ENCODE data around the gene LRRC58.
"Not testable (repeated sequence)": the region's sequence is repeated elsewhere in the genome, so short reads cannot be mapped to it uniquely, and the experiment has no call there.

Gene LRRC58

GRCh38 chr3:120393243-120393642 lies 44.1 kb upstream of the LRRC58 start:
- WGBS = 85% methylated on average over 2 of the region's 4 CpGs
- Histone ChIP-seq H3K9ac (ENCODE audit: low read length) (no peak overlapping the region), H2AFZ (ENCODE audit: low read depth, low read length) (no peak overlapping the region)

GRCh38 chr3:120382941-120383447 lies 33.8 kb upstream of the LRRC58 start:
- no peak overlapping the region for H3K4me3 ChIP-seq (ENCODE audit: insufficient read depth in 1 of 2, low read depth in 1 of 2, low read length in 2 of 2)
- H3K4me2 ChIP-seq (ENCODE audit: low read length, poor library complexity, severe bottlenecking) = no peak overlapping the region
- no peak overlapping the region for H3K23ac ChIP-seq (ENCODE audit: low read length in 2 of 2)
- H3K27ac ChIP-seq (ENCODE audit: low read length, poor library complexity, severe bottlenecking) = no peak overlapping the region
- peaks cover 0 to 5% of the 10 kb centered on the region in 2 experiments for H3K27me3 ChIP-seq (ENCODE audit: control insufficient read depth in 1 of 2, insufficient read depth in 1 of 2, low read length in 2 of 2)
- no peak overlapping the region for H2BK12ac ChIP-seq (ENCODE audit: low read length in 2 of 2)
- no peak overlapping the region for H4K8ac ChIP-seq (ENCODE audit: low read length)
- H3K4me1 ChIP-seq (ENCODE audit: control insufficient read depth, insufficient read depth, low read depth, low read length) = no peaks in the 10 kb centered on the region
- no peak overlapping the region for H3K18ac ChIP-seq (ENCODE audit: low read depth in 1 of 2, low read length in 2 of 2)
- H3K79me1 ChIP-seq (replicated peaks; ENCODE audit: low read length, poor library complexity, severe bottlenecking) = no peaks in the 10 kb centered on the region
- H4K91ac ChIP-seq (ENCODE audit: low read length) = no peak overlapping the region
- H2AK5ac ChIP-seq (ENCODE audit: low read length, severe bottlenecking) = no peak overlapping the region
- H2AFZ ChIP-seq (ENCODE audit: low read depth, low read length) = no peak overlapping the region
- H3K9ac ChIP-seq (ENCODE audit: low read length) = no peak overlapping the region
- DNase-seq = no peak
- WGBS = 88% methylated on average over 2 of the region's 2 CpGs
- H3K14ac ChIP-seq (ENCODE audit: low read length in 2 of 2) = no peak overlapping the region
- H3K9me3 ChIP-seq (ENCODE audit: control insufficient read depth, low read length) = no peaks in the 10 kb centered on the region
- H3K36me3 ChIP-seq (ENCODE audit: control insufficient read depth in 1 of 2, insufficient read depth in 2 of 2, low read depth in 1 of 2, low read length in 2 of 2) = no peaks in the 10 kb centered on the region
- no peak overlapping the region for H3K4ac ChIP-seq (ENCODE audit: low read depth in 1 of 2, low read length in 2 of 2)
- H2BK120ac ChIP-seq (ENCODE audit: low read depth, low read length) = no peak overlapping the region
- no peak overlapping the region for H2BK15ac ChIP-seq (ENCODE audit: low read depth, poor library complexity, severe bottlenecking)
- no peak overlapping the region for H2BK5ac ChIP-seq (ENCODE audit: low read depth, low read length, poor library complexity, severe bottlenecking)

More at GRCh38 chr3:120393243-120393642, 44.1 kb upstream of the LRRC58 start:
- Histone ChIP-seq H3K4me2 (ENCODE audit: low read length, poor library complexity, severe bottlenecking) (no peak overlapping the region), H3K36me3 (ENCODE audit: control insufficient read depth in 1 of 2, insufficient read depth in 2 of 2, low read depth in 1 of 2, low read length in 2 of 2) (peaks cover 23 to 52% of the 10 kb centered on the region in 2 experiments), H2BK15ac (ENCODE audit: low read depth, poor library complexity, severe bottlenecking) (no peak overlapping the region), H3K79me1 (replicated peaks; ENCODE audit: low read length, poor library complexity, severe bottlenecking) (peaks cover 1% of the 10 kb centered on the region), H2AK5ac (ENCODE audit: low read length, severe bottlenecking) (no peak overlapping the region), H3K18ac (ENCODE audit: low read depth in 1 of 2, low read length in 2 of 2) (no peak overlapping the region), H3K4me1 (ENCODE audit: control insufficient read depth, insufficient read depth, low read depth, low read length) (no peaks in the 10 kb centered on the region), H4K91ac (ENCODE audit: low read length) (no peak overlapping the region), H2BK5ac (ENCODE audit: low read depth, low read length, poor library complexity, severe bottlenecking) (no peak overlapping the region), H3K4ac (ENCODE audit: low read depth in 1 of 2, low read length in 2 of 2) (no peak overlapping the region), H4K8ac (ENCODE audit: low read length) (no peak overlapping the region), H3K27ac (ENCODE audit: low read length, poor library complexity, severe bottlenecking) (no peak overlapping the region), H2BK12ac (ENCODE audit: low read length in 2 of 2) (no peak overlapping the region), H2BK120ac (ENCODE audit: low read depth, low read length) (no peak overlapping the region), H3K27me3 (ENCODE audit: control insufficient read depth in 1 of 2, insufficient read depth in 1 of 2, low read length in 2 of 2) (no peaks in the 10 kb centered on the region), H3K23ac (ENCODE audit: low read length in 2 of 2) (no peak overlapping the region), H3K9me3 (ENCODE audit: control insufficient read depth, low read length) (no peaks in the 10 kb centered on the region), H3K4me3 (ENCODE audit: insufficient read depth in 1 of 2, low read depth in 1 of 2, low read length in 2 of 2) (no peak overlapping the region), H3K14ac (ENCODE audit: low read length in 2 of 2) (no peak overlapping the region)
- no peak for DNase-seq

- no peak overlapping the region for H3K23ac ChIP-seq (ENCODE audit: low read length in 2 of 2)
- H3K4me2 ChIP-seq (ENCODE audit: low read length, poor library complexity, severe bottlenecking) = no peak overlapping the region
- 84% methylated on average over 2 of the region's 2 CpGs for WGBS
- no peaks in the 10 kb centered on the region for H3K4me1 ChIP-seq (ENCODE audit: control insufficient read depth, insufficient read depth, low read depth, low read length)
- H2AFZ ChIP-seq (ENCODE audit: low read depth, low read length) = no peak overlapping the region
- no peaks in the 10 kb centered on the region for H3K9me3 ChIP-seq (ENCODE audit: control insufficient read depth, low read length)
- H4K91ac ChIP-seq (ENCODE audit: low read length) = no peak overlapping the region
- H3K18ac ChIP-seq (ENCODE audit: low read depth in 1 of 2, low read length in 2 of 2) = no peak overlapping the region
- H3K4ac ChIP-seq (ENCODE audit: low read depth in 1 of 2, low read length in 2 of 2) = no peak overlapping the region
- DNase-seq = no peak
- no peak overlapping the region for H2BK15ac ChIP-seq (ENCODE audit: low read depth, poor library complexity, severe bottlenecking)
- H3K36me3 ChIP-seq (ENCODE audit: control insufficient read depth in 1 of 2, insufficient read depth in 2 of 2, low read depth in 1 of 2, low read length in 2 of 2) = no peaks in the 10 kb centered on the region
- H4K8ac ChIP-seq (ENCODE audit: low read length) = no peak overlapping the region
- no peak overlapping the region for H3K4me3 ChIP-seq (ENCODE audit: insufficient read depth in 1 of 2, low read depth in 1 of 2, low read length in 2 of 2)
- H3K27ac ChIP-seq (ENCODE audit: low read length, poor library complexity, severe bottlenecking) = no peak overlapping the region
- no peak overlapping the region for H2BK12ac ChIP-seq (ENCODE audit: low read length in 2 of 2)
- no peaks in the 10 kb centered on the region for H3K79me1 ChIP-seq (replicated peaks; ENCODE audit: low read length, poor library complexity, severe bottlenecking)
- no peak overlapping the region for H3K14ac ChIP-seq (ENCODE audit: low read length in 2 of 2)
- H2AK5ac ChIP-seq (ENCODE audit: low read length, severe bottlenecking) = no peak overlapping the region
- H2BK120ac ChIP-seq (ENCODE audit: low read depth, low read length) = no peak overlapping the region
- peaks cover 0 to 5% of the 10 kb centered on the region in 2 experiments for H3K27me3 ChIP-seq (ENCODE audit: control insufficient read depth in 1 of 2, insufficient read depth in 1 of 2, low read length in 2 of 2)
- H3K9ac ChIP-seq (ENCODE audit: low read length) = no peak overlapping the region
- H2BK5ac ChIP-seq (ENCODE audit: low read depth, low read length, poor library complexity, severe bottlenecking) = no peak overlapping the region
Observed at GRCh38 chr3:120381503-120381902, 32.3 kb upstream of the LRRC58 start.

- not testable (repeated sequence) for H4K8ac ChIP-seq (ENCODE audit: low read length); H3K23ac ChIP-seq (ENCODE audit: low read length in 2 of 2); H3K4me2 ChIP-seq (ENCODE audit: low read length, poor library complexity, severe bottlenecking); H3K27me3 ChIP-seq (ENCODE audit: control insufficient read depth in 1 of 2, insufficient read depth in 1 of 2, low read length in 2 of 2); H3K4me1 ChIP-seq (ENCODE audit: control insufficient read depth, insufficient read depth, low read depth, low read length); H3K9me3 ChIP-seq (ENCODE audit: control insufficient read depth, low read length); H3K18ac ChIP-seq (ENCODE audit: low read depth in 1 of 2, low read length in 2 of 2); H3K27ac ChIP-seq (ENCODE audit: low read length, poor library complexity, severe bottlenecking); H2BK12ac ChIP-seq (ENCODE audit: low read length in 2 of 2); H3K79me1 ChIP-seq (replicated peaks; ENCODE audit: low read length, poor library complexity, severe bottlenecking); H3K14ac ChIP-seq (ENCODE audit: low read length in 2 of 2); H2BK15ac ChIP-seq (ENCODE audit: low read depth, poor library complexity, severe bottlenecking); H3K4me3 ChIP-seq (ENCODE audit: insufficient read depth in 1 of 2, low read depth in 1 of 2, low read length in 2 of 2); H2AK5ac ChIP-seq (ENCODE audit: low read length, severe bottlenecking); H2AFZ ChIP-seq (ENCODE audit: low read depth, low read length); DNase-seq; H2BK120ac ChIP-seq (ENCODE audit: low read depth, low read length); H4K91ac ChIP-seq (ENCODE audit: low read length); H3K4ac ChIP-seq (ENCODE audit: low read depth in 1 of 2, low read length in 2 of 2); H3K36me3 ChIP-seq (ENCODE audit: control insufficient read depth in 1 of 2, insufficient read depth in 2 of 2, low read depth in 1 of 2, low read length in 2 of 2); H3K9ac ChIP-seq (ENCODE audit: low read length); H2BK5ac ChIP-seq (ENCODE audit: low read depth, low read length, poor library complexity, severe bottlenecking)
- WGBS = 46% methylated on average over 3 of the region's 12 CpGs
Observed at GRCh38 chr3:120377948-120378347, 28.8 kb upstream of the LRRC58 start.

All from mesenchymal stem cell (in vitro differentiated cells and primary cell).